Activated CD8-positive, alpha-beta memory T cell treated with anti-CD3 and anti-CD28 coated beads, Interleukin-2, amount 50 U/mL, for 24 hours (primary cell): ENCODE results near the gene HMCES.

Experiments used
- DNase-seq: peaks from one replicate; pipeline ENCODE4 v3.0.0-alpha.2; 2020; ENCODE audit errors: extremely low read depth

Gene HMCES

DNA sequence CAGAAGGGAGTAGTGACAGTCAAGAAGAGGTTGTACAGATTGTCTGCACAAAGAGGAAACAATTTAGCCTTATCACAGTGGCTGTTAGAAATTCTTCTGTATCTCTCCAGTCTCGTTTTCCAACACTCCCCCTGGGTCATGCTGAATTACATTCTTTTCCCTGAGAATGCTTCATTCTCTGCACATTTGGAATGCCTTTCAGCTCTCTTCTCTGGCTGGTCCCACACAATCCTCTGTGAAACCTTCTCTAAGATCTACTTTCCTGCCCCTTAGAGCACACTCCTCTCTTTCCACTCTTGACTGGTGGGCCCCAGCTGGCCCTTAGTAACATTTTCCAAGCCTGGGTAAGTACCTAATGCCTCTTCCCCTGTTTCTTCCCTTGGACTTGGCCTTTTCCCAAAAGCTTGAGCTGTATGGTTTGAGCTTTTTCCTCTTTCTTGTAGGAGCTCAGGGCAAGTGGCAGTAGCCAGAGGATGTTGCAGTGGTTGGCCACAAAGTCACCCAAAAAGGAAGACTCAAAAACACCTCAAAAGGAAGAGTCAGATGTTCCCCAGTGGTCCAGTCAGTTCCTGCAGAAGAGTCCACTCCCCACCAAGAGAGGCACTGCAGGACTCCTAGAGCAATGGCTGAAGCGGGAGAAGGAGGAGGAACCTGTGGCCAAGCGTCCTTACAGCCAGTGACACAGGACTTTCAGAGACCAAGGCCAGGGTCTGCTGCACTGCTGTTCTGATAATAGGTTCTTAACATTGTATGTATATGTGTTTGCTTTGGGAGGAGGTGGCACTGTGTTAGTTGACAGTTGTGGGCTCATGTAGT is 25.7 kb downstream of the HMCES start:
- DNase-seq: no peak

DNA sequence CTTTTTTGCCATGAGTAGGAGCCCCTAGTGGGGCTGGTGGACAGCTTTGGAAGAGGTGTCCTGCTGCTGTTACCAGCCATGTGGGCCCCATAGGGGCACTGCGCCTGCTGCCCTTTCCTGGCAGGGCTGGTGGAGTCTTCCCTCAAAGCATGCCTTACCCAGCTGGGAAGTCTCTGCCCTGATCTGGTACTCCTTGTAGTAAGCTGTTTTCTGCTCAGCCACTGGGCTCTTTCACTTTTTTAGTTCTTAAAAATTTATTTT is 26.2 kb downstream of the HMCES start:
- no peak for DNase-seq

DNA sequence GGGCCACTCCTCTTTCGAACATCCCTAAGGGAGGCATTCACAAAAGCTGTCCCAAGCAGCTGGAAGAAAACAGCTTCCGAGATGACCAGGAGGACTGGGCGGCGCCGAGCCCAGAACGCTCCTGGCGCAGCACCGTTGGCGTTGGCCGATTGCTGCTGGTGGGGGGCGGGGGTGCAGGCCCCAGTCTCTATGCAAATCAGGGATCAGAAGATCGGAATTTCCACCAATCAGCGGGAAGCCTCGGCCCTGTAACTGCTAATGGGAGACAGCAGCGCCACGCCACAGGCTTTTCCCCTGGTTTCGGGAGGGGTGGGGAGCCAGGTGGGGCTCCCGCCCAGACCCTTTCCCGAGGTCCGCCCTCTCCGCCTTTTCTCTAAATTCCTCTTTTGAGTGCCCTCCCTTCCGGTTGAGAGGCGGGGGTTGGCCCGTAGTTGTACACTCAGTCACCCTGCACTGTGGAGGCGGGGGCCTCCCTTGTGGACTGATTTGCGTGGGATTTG is 27.0 kb downstream of the HMCES start:
- no peak for DNase-seq

DNA sequence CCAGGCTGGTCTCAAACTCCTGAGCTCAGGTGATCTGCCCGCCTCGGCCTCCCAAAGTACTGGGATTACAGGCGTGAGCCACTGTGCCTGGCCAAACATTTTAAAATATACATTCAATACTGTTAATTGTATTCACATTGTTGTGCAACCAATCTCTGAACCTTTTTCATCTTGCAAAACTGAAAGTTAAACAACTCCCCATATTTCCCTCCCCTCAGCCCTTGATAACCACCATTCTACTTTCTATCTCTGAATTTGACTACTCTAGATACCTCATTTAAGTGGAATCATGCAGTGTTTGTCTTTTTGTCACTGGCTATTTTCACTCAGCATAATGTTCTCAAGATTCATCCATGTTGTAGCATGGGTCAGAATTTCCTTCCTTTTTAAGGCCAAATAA is 30.0 kb downstream of the HMCES start:
- no peak for DNase-seq

DNA sequence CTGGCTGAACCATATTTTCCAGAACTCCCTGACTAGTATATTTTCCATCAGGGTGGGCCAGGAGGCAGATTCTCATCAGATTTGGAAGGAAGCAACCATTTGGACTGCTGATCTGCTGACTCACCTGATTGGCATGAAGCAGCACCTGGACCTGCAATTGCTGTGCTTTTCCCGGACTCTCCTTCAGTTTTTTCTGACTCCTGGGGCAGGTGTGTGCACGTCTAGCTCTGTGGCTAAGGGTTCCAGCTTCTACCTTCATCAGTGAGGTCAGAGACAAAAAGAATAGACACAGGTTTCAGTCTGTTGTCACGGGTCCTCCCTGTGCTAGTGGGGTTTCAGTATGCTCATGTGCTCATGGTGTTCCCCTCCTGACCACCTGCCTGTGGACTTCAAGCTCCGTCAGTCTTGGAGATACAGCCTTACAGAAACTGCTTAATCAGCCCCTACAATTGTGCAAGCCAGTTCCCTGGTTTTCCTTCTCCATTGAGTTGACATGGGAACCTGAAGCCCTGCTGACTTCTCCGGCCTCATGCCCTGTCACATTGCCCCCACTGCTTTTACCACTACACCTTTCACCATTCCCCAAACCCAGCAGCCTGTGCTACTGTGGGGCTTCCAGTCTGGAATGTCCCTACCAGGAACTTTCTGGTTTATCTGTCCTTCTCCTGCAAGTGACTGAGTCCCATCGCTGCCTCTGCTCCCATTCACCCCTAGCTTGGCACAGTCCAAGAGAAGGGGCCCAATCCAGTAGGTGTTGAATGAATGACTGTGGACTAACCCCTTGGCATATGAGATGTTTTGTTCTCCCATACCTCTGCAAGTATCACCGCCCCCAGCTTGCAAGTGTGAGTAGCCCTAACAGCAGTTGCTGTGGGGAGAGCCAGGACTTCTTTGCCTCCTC is 31.7 kb downstream of the HMCES start:
- DNase-seq: no peak

DNA sequence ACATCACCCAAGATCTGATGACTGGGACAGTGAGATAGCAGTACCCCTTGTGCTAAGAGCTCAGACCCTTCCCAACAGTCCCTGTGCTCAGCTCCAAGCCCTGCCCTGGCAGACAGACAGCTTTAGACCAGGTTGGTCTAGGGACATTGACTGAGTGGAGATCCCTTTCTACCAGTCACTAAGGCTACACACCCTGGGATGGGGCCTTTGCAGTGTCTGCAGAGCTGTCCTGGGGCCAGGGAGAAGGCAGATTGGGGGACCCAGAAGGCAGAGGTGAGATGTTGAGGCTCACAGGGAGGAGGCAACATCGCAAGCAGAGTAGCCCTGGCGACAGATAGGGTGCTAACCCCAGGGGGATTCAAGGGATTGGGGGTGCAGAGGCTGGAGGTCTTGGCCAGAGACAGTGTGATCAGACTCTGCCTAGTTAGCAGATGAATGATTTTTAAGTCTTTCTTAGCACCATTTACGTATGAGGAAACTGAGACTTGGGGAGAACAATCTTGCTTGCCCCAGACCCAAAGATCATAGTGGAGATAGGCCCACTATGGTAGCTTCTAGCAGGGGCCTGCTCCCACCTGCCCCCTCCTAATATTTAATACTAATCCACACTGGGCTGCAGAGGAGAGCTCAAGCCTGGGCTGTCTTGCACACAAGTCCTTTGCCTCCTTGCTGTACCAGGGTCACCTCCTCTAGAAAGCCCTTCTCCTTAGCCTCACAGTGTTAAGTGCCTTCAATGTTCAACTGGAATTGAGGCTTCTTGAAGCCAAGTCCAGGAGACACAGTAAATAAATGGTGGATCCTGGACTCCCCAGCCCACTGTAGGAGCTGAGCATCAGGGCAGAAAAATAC is 32.6 kb downstream of the HMCES start:
- no peak for DNase-seq

DNA sequence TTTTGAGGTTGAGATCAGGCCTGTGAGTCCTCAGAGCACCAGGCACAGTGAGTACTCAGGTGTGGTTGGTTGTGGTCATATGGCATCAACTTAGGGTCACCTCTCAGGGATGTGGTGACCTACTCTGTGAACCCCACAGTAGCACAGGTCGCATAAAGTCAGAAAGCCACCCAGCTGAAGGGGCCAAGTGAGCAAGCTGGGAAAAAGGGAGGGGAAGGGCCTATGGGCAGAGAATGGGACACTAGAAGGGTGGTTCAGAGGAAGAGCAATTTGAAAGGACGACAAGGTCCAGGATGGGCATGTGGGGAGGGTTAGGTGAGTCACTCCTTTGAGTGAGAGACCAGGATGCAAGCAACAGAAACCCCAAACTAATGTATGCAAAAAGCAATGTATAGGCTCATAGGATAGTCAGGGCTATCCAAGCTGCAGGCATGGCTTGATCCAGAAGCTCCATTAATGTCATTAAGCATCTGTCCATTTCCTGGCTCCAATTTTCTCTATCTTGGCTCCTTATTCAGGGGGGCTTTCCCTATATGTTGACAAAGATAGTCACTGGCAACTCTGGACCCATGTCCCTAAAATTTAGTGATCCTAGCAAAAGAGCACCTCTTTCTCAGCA is 33.5 kb downstream of the HMCES start:
- DNase-seq: no peak

DNA sequence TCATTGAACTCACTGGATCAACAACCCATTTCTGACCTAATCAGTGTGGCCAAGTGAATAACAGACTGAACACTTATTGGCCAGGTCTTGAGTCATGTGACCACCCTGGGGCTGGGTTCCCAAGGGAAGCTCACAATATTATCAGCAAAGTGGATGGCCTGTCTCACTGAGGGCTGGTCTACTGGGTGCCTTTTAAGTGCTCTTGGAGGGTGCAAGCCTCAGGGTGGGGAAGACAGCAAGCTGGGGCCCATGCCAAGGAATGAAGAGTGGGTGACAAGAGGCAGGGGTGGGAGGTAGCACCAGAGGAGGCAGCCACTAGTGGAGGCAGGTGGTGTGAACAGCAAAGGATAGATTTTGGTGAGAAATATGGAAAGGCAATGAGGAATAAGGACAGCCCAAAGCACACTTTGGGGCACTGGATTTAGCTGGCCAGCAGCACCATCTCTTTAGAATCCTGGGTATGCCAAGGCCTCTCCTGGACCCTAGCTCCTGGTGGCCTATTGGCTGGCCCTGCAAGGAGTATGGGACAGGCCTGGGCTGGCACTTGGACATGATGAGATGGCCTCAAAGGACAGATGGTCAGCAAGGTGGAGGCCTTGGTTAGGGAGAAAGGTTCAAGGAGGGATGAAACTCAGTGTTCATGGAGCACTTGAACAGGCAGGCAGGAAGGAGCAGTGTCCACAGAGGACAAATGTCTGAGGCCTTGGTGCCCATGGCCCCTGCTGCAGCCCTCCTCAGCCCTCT is 34.2 kb downstream of the HMCES start:
- DNase-seq: no peak

DNA sequence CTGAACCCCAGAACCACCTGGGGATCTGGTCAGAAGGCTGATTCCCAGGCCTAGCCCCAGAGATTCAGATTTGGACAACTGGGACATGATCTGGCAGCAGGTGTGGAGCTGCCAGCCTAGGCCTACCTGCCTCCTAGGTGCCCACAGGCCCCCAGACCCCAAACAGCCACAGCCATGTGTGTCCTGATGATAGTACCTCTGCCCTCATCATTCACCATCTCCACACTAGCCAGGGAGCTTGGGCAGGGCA is 34.7 kb downstream of the HMCES start:
- no peak for DNase-seq

DNA sequence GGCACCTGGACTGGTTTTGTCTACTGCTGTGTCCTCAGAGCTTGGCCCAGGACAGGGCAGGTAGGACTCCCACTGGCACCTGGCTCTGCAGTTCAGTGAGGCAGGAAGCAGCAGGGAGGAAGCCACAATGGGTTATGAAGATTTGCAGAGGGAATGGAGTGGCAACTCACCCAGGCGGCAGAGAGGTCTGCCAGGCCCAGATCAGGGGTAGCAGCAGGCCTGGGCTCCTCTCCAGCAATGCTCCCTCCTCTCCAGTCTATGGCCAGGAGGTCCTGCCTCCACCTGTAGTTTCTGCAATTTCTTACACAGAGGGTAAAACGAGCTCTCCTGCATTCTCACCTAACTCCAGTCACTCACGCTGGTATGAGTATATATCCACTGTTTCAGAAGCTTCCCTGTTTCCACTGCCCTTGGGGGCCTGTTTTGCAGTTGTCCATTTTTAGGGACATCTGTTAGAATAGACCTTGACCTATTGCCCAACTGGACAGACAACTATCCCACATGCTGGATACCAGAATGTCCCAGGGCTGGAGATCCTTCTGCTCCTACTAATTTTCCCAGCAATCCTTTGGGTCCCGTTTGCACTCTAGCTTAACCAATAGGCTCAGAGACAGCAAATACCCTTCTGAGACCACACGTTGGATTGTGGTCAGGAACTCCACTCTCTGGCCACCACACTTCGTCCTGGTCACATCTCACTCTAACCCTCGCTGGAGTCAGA is 35.2 kb downstream of the HMCES start:
- DNase-seq: no peak

DNA sequence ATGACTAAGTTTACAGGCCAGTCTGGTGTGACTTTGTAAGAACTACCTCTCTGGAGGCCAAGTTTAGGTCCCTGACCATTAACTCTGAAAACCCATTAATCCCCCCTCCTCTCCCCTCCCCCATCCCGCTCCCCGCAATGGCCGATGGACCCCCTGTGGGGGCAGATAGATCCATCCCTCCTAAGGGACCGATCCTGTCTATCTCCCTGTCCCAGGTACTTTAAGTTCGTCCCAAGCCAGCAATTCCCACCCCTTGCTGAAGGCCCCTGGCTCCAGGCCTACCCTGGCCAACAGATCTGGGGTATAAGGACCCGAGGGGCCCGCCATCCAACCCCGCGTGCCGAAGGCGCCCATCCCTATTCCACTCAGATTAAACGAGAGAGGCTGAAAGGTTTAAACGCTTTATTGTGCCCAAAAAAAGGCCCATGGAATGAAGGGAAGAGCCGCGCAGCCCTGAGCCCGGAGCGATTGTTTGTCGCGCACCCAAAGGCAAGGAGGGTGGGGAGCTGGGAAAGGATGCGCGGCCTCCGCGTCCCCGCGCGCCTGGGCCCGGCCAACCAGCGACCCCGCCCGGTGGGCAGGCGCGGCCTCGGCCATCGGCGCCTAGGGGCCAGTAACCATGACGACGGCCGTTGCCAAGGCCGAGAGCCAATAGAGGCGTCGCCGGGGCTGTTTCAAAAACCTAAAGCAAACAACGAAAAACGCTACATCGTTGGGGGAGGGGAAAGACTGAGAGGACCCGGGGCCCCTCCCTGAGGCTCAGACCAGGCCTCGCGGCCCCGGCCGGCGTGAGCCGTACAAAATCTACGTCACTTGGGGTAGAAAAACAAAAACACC is 35.9 kb downstream of the HMCES start:
- no peak for DNase-seq

DNA sequence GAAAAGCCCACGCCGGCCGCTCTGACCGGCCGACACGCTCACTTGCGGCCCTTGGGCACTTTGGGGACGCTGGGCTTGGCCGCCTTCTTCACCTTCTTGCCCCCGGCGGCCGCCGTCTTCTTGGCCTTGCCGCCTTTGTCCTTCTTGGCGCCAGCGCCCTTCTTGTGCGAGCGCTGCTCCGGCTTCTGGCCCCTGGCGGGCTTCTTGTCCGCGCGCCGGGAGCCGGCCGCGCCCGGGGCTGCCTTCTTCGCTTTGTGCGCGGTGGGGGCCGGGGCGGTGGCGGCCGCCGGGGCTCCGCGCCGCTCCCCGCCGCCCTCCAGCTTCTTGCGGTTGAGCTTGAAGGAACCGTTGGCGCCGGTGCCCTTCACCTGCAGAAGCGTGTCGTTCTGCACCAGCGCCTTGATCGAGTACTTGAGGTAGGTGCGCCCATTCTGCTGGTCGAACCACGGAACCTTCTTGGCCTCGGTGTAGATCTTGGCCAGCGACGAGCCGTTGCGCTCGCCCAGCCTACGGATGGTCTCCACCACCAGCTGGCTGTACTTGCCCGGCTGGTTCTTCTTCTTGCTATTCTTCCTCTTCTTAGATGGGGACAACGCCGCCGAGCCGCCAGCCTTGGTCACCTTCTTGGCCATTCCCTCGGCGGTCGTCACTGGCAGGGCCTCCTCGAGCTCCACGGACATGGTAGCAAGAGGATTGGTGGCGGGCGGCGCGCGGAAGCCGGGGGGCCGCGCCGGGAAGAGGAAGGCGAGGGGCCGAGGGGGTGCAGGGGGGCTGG is 36.7 kb downstream of the HMCES start:
- no peak for DNase-seq

DNA sequence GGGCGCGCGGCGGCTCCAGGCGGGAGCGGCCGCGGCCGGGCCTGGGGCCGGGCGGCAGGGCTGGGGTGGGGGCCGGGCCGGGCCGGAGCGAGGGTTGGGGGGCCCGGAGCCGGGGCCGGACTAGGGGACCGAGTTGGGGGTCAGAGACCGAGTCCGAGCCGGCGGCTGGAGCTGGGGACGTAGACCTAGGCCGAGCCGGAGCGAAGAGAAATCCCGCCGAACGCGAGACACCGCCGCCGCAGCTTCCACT is 37.3 kb downstream of the HMCES start:
- DNase-seq: no peak

DNA sequence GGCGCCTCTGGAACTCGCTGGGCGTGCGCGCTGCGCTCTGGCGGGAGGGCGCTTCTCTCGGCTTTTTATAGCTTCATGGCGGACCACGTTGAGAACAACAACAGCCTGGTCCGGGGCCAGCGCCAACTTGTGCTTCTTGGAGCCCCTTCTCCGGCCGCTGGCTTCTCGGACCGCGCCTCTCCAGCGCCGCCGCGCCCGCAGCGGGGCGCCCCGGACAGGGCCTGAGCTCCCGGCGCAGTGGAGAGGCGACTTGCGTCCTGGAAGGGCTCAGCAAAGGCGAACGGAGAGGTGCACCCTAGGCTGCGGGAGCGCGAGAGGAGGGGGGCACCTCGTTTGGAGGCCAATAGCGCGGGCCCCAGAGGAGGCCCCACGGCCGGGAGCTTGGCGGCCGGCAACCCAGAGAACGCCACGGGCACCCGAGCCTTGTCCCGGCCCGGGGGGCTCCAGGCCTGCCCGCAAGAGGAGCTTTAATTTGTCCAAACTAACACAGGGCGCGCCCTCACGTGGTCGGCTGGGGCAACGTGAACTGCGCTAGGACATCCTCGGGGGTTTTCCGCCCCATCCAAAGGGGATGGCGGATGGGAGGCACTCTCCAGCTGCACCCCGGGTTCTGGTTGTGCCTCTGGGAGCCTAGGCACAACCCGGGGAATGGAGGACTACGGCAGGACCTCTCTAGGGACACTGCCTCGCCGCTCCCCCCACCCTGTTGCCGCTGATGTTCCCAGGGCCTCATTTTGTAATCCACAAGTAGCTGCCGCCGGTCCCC is 37.8 kb downstream of the HMCES start:
- peak; percentile 81 for DNase-seq

DNA sequence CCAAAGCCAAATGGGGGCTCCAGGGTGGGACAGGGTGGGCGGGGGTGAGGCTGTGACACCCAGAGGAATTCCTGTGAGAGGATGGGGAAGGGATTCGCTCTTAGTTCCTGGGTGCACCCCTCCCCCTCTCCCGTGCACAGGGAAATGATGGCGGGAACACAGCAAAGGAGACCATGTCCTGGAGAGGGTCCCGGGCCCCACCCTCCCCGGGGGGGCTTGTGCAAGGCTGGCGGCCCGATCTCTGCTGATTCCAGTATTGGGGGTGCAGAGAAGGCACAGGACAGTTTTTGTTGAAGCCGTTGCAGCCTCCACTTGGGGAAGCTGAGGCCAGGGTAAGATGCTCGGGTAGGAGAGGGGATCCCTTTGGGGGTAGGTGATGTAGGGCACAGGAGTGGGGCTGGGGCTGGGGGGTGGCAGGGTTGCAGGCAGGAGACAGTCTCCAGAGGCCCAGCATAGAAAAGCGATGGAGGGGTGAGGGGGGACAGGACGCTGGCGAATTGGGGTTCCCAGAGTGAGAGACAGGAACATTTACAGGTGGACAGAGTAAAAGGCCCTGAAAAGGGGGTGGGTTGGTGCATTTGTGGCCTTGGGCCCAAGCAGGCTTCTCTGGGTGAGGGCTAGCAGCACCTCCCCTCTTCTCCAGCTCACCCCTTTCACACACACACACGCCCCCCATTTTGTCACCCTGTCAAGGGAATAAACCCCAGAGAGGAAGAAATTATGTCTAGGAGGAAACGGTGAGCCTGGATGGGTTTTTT is 38.5 kb downstream of the HMCES start:
- no peak for DNase-seq

DNA sequence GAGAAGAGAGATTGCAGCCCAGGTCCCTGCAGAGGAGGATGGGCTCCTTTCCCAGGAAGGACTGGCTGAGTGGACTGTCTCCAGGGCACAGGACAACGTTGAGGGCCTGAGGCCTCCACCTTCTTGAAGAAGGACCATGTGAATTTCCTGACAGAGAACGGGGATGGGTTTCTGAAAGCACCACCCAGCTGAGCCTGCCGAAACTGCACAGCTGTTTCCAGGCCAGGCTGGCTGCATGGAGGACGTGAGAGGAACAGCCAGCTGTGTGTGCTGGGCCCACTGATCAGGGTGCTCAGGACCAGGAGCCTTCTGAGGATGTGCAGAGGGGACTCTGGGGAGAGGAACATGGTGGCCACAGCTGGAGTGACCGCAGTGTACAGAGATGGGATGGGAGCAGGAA is 39.2 kb downstream of the HMCES start:
- DNase-seq: no peak

DNA sequence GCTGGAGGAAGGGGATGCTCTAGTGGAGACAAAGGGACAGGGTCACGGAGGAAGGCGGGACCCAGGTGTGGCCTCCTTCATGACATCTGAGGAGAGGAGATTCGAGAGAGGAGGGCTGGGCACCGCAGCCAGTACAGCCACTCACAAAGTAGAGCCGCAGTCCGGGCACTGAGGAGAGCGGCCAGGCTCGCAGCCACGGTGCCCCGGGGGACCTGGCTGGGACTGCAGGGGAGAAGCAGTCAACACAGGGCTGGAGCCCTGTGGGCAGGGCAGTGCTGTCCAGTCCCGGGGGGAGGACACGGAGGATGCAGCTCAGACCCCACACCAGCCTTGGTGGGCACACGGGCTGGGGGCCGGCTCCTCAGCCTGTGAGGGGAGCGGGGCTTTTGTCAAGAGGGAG is 40.3 kb downstream of the HMCES start:
- DNase-seq: no peak

DNA sequence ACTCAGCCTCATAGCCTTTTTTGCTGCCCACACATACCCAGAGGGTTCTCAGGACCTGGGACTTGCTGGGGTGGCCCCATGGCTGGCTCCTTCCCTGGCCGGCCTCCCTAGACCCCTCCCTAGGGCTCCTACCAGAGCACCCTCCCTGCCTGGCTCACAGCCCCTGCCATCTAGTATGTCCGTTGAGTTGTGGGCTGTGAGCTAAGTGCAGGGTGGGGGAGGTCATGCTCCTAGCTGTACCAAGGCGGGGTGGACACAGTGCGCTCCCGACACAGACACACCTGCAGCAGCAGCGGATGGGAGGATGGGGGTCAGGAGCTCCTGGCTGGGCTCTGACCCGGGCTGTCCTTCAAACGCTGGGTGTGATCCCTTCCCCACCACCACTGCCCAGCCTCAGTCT is 41.6 kb downstream of the HMCES start:
- no peak for DNase-seq
